ENCODE measurements around the gene CRIP3. TPM values are rescaled to one million over a fixed set of nuclear protein-coding genes. Genes with fewer than 3 reads are reported as not detected.

Gene CRIP3
- total and polyA plus RNA-seq, 2 donors (not counting 3 experiments of a cell fraction or from before 2014, with no cell fraction given): not detected

DNA sequence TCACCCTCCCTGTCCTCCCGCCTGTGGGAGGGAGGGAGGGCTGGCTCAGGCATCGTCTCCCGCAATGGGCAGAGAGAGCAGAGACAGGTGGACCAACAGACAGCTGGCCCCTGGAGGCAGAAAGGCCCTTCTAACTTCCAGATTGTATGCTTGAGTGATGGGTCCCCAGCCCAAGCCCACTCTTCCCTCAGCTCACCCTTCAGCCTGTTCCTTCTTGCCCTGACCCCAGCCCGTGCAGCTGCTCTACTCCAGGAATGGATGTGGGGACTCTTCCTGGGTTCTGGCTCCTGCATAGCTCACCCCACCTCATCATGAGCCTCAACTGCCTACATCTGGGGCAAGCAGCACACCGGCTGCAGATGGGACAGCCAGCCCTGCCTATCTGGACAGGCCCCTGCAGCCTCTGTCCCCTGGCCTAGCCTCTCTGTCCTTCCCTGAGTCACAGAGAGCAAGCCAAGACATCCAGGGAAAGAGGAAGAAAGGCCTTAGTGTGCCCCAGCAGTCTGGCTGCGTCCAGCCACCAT lies 22.1 kb downstream of the CRIP3 start:
- Histone ChIP-seq H3K36me3 (ENCODE audit: control insufficient read depth in 2 of 2, extremely low read depth in 1 of 2, insufficient read depth in 2 of 2, low read length in 2 of 2) (no peaks in the 10 kb centered on the region), H3K4me2 (ENCODE audit: insufficient read depth, low read length) (no peak overlapping the region), H4K20me1 (replicated peaks; ENCODE audit: control insufficient read depth, extremely low read depth, insufficient read depth, low read length) (no peaks in the 10 kb centered on the region), H3K4me3 (replicated peaks in 1 of 3; ENCODE audit: insufficient read depth in 1 of 3, low read depth in 1 of 3, low read length in 3 of 3) (no peak overlapping the region), H3K4me1 (ENCODE audit: control insufficient read depth, extremely low read depth, insufficient read depth, low read length) (no peaks in the 10 kb centered on the region), H2AFZ (ENCODE audit: low read depth, low read length) (no peak overlapping the region), H3K9me1 (replicated peaks; ENCODE audit: control insufficient read depth, extremely low read depth, insufficient read depth, low read length) (no peaks in the 10 kb centered on the region), H3K27ac (ENCODE audit: insufficient read depth, low read depth, low read length) (no peak overlapping the region), H3K9ac (replicated peaks; ENCODE audit: extremely low read depth, insufficient read depth, low read length) (no peak overlapping the region), H3K79me2 (ENCODE audit: control insufficient read depth, insufficient read depth, low read length) (no peaks in the 10 kb centered on the region), H3K27me3 (ENCODE audit: control insufficient read depth in 2 of 2, insufficient read depth in 2 of 2, low read length in 2 of 2) (peaks cover 5 to 14% of the 10 kb centered on the region in 2 experiments), H3K9me3 (replicated peaks; ENCODE audit: control insufficient read depth, insufficient read depth, low read length) (no peaks in the 10 kb centered on the region)
- no TSS peak for BruUV-seq (replicated peaks)
- TF ChIP-seq FOS (IDR thresholded peaks at IDR 0.05; ENCODE audit: borderline replicate concordance, insufficient read depth, low read length) (no peak), GATA2 (IDR thresholded peaks at IDR 0.05; ENCODE audit: insufficient read depth, insufficient read length, low read depth, low read length) (no peak), EZH2 (IDR thresholded peaks at IDR 0.05; ENCODE audit: borderline replicate concordance, low read depth, low read length, severe bottlenecking) (no peak), POLR2A (IDR thresholded peaks at IDR 0.05; ENCODE audit: low read depth, low read length) (no peak), JUN (IDR thresholded peaks at IDR 0.05; ENCODE audit: borderline replicate concordance, insufficient read depth, insufficient read length, low read depth) (no peak), MYC (IDR thresholded peaks at IDR 0.05; ENCODE audit: low read depth, low read length) (no peak)
- TF ChIP-seq, protein P1, sequence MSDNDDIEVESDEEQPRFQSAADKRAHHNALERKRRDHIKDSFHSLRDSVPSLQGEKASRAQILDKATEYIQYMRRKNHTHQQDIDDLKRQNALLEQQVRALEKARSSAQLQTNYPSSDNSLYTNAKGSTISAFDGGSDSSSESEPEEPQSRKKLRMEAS (IDR thresholded peaks at IDR 0.05; ENCODE audit: insufficient read depth, insufficient read length): no peak
- TF ChIP-seq, protein P2, sequence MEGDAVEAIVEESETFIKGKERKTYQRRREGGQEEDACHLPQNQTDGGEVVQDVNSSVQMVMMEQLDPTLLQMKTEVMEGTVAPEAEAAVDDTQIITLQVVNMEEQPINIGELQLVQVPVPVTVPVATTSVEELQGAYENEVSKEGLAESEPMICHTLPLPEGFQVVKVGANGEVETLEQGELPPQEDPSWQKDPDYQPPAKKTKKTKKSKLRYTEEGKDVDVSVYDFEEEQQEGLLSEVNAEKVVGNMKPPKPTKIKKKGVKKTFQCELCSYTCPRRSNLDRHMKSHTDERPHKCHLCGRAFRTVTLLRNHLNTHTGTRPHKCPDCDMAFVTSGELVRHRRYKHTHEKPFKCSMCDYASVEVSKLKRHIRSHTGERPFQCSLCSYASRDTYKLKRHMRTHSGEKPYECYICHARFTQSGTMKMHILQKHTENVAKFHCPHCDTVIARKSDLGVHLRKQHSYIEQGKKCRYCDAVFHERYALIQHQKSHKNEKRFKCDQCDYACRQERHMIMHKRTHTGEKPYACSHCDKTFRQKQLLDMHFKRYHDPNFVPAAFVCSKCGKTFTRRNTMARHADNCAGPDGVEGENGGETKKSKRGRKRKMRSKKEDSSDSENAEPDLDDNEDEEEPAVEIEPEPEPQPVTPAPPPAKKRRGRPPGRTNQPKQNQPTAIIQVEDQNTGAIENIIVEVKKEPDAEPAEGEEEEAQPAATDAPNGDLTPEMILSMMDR (IDR thresholded peaks at IDR 0.05; ENCODE audit: extremely low read depth in 1 of 2, insufficient read depth in 1 of 2, low read depth in 1 of 2, low read length in 2 of 2): no peak
- ChIA-PET POLR2A (no interaction called here), CTCF (interaction anchor here (1.2 kb wide), 1 partner anchor 57 kb away, joined by 3 read pairs; the partner anchor contains the start of gene DNPH1)
- intact Hi-C loops (cut with micrococcal nuclease): no loop called here
- no peak for FAIRE-seq
- no peak for DNase-seq (ENCODE audit: low read depth, low spot score)
- dilution Hi-C loops (cut with MboI; ENCODE audit: extremely low pct_ligation_motif_present, low sequenced_read_pairs): no loop called here
